SK-N-SH (cell line): ENCODE data around the gene MAGI2. TPM values are rescaled to one million over a fixed set of nuclear protein-coding genes. Genes with fewer than 3 reads are reported as not detected.

Source experiments
- CTCF ChIA-PET: fragments of 300-600, 350-600 bp; formaldehyde crosslinking; extraction: SDS; loops from one replicate; lab custom pipeline; 2021; lab: Yijun Ruan, JAX
- POLR2A ChIA-PET: fragments of 350-600 bp; sonication (Branson Sonifier 250); formaldehyde crosslinking; extraction: SDS; loops from one replicate; lab custom pipeline; 2020; ENCODE audit warnings: antibody characterized with exemption, inconsistent platforms; lab: Yijun Ruan, JAX
- DNase-seq: peaks from one replicate; pipeline ENCODE4 v3.0.0; 2012
- H2AFZ ChIP-seq: fragments of 200-600 bp; sonication (generic); 2 replicates; pipeline ENCODE4 v1.8.1; 2016; ENCODE audit warnings: antibody characterized with exemption, mild to moderate bottlenecking, low read depth
- H3F3A ChIP-seq: fragments of 200-600 bp; sonication (generic); replicated peaks from 2 replicates; pipeline ENCODE3; 2016; ENCODE audit warnings: antibody characterized with exemption, mild to moderate bottlenecking; ENCODE audit not compliant: insufficient read depth
- H3K27ac ChIP-seq, 2 experiments: fragments of 200-500 bp in 1 of 2; fragments of 200-600 bp in 1 of 2; sonication (Bioruptor generic) in 1 of 2; sonication (generic), shearing (Covaris generic) in 1 of 2; 2 replicates each; pipeline versions ENCODE4 v1.5.1 to v1.6.1; 2014 to 2016; ENCODE audit warnings: low read depth in 2 of 2, inconsistent platforms in 1 of 2, low read length in 1 of 2, mild to moderate bottlenecking in 1 of 2, mixed read lengths in 1 of 2
- H3K27me3 ChIP-seq: fragments of 200-600 bp; sonication (generic), shearing (Covaris generic); 2 replicates; pipeline ENCODE4 v1.6.1; 2016; ENCODE audit warnings: mixed run types; ENCODE audit not compliant: insufficient read depth
- H3K36me3 ChIP-seq, 2 experiments: fragments of 200-500 bp in 1 of 2; fragments of 200-600 bp in 1 of 2; sonication (Bioruptor generic) in 1 of 2; sonication (generic) in 1 of 2; replicated peaks in 1 of 2; 2 replicates each; pipeline versions ENCODE3 to v1.5.1; 2014 to 2016; ENCODE audit warnings: low read length in 1 of 2, mild to moderate bottlenecking in 1 of 2; ENCODE audit not compliant: insufficient read depth in 2 of 2, control insufficient read depth in 1 of 2
- H3K4me1 ChIP-seq, 2 experiments: fragments of 200-500 bp in 1 of 2; fragments of 200-600 bp in 1 of 2; sonication (Bioruptor generic) in 1 of 2; sonication (generic), shearing (Covaris generic) in 1 of 2; 2 replicates each; pipeline versions ENCODE4 v1.5.1 to v1.6.1; 2014 to 2016; ENCODE audit warnings: low read depth in 1 of 2, low read length in 1 of 2, mixed run types in 1 of 2; ENCODE audit not compliant: insufficient read depth in 2 of 2, control insufficient read depth in 1 of 2
- H3K4me2 ChIP-seq: fragments of 200-600 bp; sonication (generic), shearing (Covaris generic); 2 replicates; pipeline ENCODE4 v1.6.1; 2017; ENCODE audit warnings: mixed run types
- H3K4me3 ChIP-seq, 2 experiments: fragments of 200-500 bp in 1 of 2; fragments of 200-600 bp in 1 of 2; sonication (Bioruptor generic) in 1 of 2; sonication (generic), shearing (Covaris generic) in 1 of 2; 2 replicates each; pipeline versions ENCODE4 v1.5.1 to v1.8.1; 2014 to 2016; ENCODE audit warnings: low read depth in 2 of 2, inconsistent platforms in 1 of 2, low read length in 1 of 2, mild to moderate bottlenecking in 1 of 2, mixed read lengths in 1 of 2, moderate library complexity in 1 of 2
- H3K79me2 ChIP-seq: fragments of 200-600 bp; sonication (generic); 2 replicates; pipeline ENCODE4 v1.8.1; 2017; ENCODE audit warnings: mild to moderate bottlenecking; ENCODE audit not compliant: insufficient read depth
- H3K9ac ChIP-seq: fragments of 200-600 bp; sonication (generic); 2 replicates; pipeline ENCODE4 v1.6.1; 2017; ENCODE audit warnings: mixed run types
- H3K9me2 ChIP-seq: fragments of 200-600 bp; sonication (generic); 2 replicates; pipeline ENCODE4 v1.6.1; 2017; ENCODE audit warnings: mixed run types
- H3K9me3 ChIP-seq: fragments of 200-600 bp; sonication (generic); 2 replicates; pipeline ENCODE4 v1.6.1; 2017; ENCODE audit warnings: mixed run types, mild to moderate bottlenecking, moderate library complexity
- H4K20me1 ChIP-seq: fragments of 200-600 bp; sonication (generic); 2 replicates; pipeline ENCODE4 v1.6.1; 2017; ENCODE audit warnings: mild to moderate bottlenecking, mixed run types; ENCODE audit not compliant: insufficient read depth
- EP300 ChIP-seq, 2 experiments: IDR thresholded peaks; 2 replicates each; pipeline versions ENCODE4 v1.4.0 to v1.6.1; 2012; ENCODE audit warnings: borderline replicate concordance in 1 of 2, low read depth in 1 of 2, low read length in 1 of 2
- EZH2phosphoT487 ChIP-seq: fragments of 200-600 bp; sonication (generic); IDR thresholded peaks from 2 replicates; pipeline ENCODE4 v1.6.1; 2017; ENCODE audit warnings: low read depth, mixed run types, mild to moderate bottlenecking, antibody characterized with exemption, moderate library complexity, borderline replicate concordance
- FOSL2 ChIP-seq: IDR thresholded peaks from 2 replicates; pipeline ENCODE4 v1.4.0; 2012; ENCODE audit warnings: low read depth, mild to moderate bottlenecking, moderate library complexity, borderline replicate concordance
- JUND ChIP-seq: IDR thresholded peaks from 2 replicates; pipeline ENCODE4 v1.4.0; 2012
- MEF2A ChIP-seq: IDR thresholded peaks from 2 replicates; pipeline ENCODE4 v1.4.0; 2012; ENCODE audit warnings: low read depth, borderline replicate concordance
- RAD21 ChIP-seq: IDR thresholded peaks from 2 replicates; pipeline ENCODE4 v1.6.1; 2012; ENCODE audit warnings: mild to moderate bottlenecking, low read length
- RFX5 ChIP-seq: IDR thresholded peaks from 2 replicates; pipeline ENCODE4 v1.6.1; 2012; ENCODE audit warnings: mild to moderate bottlenecking, improper control_type of control experiment, low read length
- SMC3 ChIP-seq: IDR thresholded peaks from 2 replicates; pipeline ENCODE4 v1.6.1; 2012; ENCODE audit warnings: low read depth, low read length, improper control_type of control experiment
- TCF12 ChIP-seq: IDR thresholded peaks from 2 replicates; pipeline ENCODE4 v1.4.0; 2012
- WGBS: methylation state at CpG from one replicate; pipeline ENCODE4 v1.1.6; 2017; ENCODE audit warnings: low lambda C conversion rate; 5-methylcytosine and 5-hydroxymethylcytosine counted together
- polyA plus RNA-seq, 3 experiments: library from polyadenylated mRNA; depleted of rRNA; stranded (reverse); fragments of >200 nt; gene quantifications; 2 replicates each; pipeline ENCODE4 v1.2.3, GENCODE V29; 2012
- TF ChIP-seq, protein P1 (sequence below): IDR thresholded peaks from 2 replicates; pipeline ENCODE4 v1.6.1; 2012; ENCODE audit warnings: mild to moderate bottlenecking, low read depth, low read length, moderate library complexity
- TF ChIP-seq, protein P2 (sequence below): IDR thresholded peaks from 2 replicates; pipeline ENCODE4 v1.4.0; 2012; ENCODE audit warnings: low read depth, borderline replicate concordance
- TF ChIP-seq, protein P3 (sequence below): fragments of 200-600 bp; sonication (generic); IDR thresholded peaks from 2 replicates; pipeline ENCODE4 v1.6.1; 2017; ENCODE audit warnings: antibody characterized with exemption, mild to moderate bottlenecking, moderate library complexity

Gene MAGI2
- polyA plus RNA-seq, 1 of the 3 experiments (the other 2 are of a cell fraction), result 1.1 TPM

DNA sequence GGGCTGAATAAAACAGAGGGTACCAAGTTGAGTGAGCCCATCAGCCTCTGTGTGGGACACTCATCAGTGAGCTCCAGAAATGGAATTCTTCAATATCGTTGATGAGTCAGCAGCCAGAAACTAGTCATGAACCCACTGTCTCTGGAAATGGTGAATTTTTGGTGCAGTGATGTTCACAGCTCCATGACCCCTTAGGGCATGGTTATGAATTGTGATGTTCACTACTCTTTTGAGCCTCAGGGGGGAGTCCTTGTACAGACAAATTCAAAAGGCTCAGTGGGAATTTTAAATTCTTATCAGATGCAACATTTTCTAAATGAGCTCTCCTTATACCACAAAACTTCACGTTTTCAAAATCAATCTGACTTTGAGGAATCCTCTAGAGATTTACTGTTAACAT, 1319.2 kb downstream of the MAGI2 start:
- no peaks in the 10 kb centered on the region for H3K9me3 ChIP-seq
- TF ChIP-seq FOSL2, result peak; percentile 48; the same call in 1 of the 2 replicates
- peak; percentile 87 for TF ChIP-seq RAD21
- peak; percentile 20; the same call in 1 of the 2 replicates for TF ChIP-seq RFX5
- peak; percentile 87 for TF ChIP-seq SMC3
- TF ChIP-seq, protein P1, sequence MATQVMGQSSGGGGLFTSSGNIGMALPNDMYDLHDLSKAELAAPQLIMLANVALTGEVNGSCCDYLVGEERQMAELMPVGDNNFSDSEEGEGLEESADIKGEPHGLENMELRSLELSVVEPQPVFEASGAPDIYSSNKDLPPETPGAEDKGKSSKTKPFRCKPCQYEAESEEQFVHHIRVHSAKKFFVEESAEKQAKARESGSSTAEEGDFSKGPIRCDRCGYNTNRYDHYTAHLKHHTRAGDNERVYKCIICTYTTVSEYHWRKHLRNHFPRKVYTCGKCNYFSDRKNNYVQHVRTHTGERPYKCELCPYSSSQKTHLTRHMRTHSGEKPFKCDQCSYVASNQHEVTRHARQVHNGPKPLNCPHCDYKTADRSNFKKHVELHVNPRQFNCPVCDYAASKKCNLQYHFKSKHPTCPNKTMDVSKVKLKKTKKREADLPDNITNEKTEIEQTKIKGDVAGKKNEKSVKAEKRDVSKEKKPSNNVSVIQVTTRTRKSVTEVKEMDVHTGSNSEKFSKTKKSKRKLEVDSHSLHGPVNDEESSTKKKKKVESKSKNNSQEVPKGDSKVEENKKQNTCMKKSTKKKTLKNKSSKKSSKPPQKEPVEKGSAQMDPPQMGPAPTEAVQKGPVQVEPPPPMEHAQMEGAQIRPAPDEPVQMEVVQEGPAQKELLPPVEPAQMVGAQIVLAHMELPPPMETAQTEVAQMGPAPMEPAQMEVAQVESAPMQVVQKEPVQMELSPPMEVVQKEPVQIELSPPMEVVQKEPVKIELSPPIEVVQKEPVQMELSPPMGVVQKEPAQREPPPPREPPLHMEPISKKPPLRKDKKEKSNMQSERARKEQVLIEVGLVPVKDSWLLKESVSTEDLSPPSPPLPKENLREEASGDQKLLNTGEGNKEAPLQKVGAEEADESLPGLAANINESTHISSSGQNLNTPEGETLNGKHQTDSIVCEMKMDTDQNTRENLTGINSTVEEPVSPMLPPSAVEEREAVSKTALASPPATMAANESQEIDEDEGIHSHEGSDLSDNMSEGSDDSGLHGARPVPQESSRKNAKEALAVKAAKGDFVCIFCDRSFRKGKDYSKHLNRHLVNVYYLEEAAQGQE, result no peak
- no peak for TF ChIP-seq MEF2A
- peak; percentile 4; the same call in 1 of the 2 replicates for TF ChIP-seq TCF12
- no peak for TF ChIP-seq EZH2phosphoT487
- TF ChIP-seq JUND, result peak; percentile 34; the same call in 1 of the 2 replicates
- TF ChIP-seq, protein P2, sequence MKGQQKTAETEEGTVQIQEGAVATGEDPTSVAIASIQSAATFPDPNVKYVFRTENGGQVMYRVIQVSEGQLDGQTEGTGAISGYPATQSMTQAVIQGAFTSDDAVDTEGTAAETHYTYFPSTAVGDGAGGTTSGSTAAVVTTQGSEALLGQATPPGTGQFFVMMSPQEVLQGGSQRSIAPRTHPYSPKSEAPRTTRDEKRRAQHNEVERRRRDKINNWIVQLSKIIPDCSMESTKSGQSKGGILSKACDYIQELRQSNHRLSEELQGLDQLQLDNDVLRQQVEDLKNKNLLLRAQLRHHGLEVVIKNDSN, result no peak
- TF ChIP-seq, protein P3, sequence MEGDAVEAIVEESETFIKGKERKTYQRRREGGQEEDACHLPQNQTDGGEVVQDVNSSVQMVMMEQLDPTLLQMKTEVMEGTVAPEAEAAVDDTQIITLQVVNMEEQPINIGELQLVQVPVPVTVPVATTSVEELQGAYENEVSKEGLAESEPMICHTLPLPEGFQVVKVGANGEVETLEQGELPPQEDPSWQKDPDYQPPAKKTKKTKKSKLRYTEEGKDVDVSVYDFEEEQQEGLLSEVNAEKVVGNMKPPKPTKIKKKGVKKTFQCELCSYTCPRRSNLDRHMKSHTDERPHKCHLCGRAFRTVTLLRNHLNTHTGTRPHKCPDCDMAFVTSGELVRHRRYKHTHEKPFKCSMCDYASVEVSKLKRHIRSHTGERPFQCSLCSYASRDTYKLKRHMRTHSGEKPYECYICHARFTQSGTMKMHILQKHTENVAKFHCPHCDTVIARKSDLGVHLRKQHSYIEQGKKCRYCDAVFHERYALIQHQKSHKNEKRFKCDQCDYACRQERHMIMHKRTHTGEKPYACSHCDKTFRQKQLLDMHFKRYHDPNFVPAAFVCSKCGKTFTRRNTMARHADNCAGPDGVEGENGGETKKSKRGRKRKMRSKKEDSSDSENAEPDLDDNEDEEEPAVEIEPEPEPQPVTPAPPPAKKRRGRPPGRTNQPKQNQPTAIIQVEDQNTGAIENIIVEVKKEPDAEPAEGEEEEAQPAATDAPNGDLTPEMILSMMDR, result peak; percentile 96
- TF ChIP-seq EP300 (IDR thresholded peaks at IDR 0.05; ENCODE audit: borderline replicate concordance in 1 of 2, low read depth in 1 of 2, low read length in 1 of 2), result peak in 1 of 2 experiments; percentile 34; a peak in 1 of 4 replicates
- TF ChIP-seq, all 33 proteins: peak for 8
- CTCF ChIA-PET, result interaction anchor here (0.6 to 2.5 kb wide), 41 partner anchors 9 to 1046 kb away, joined by 3 to 14 read pairs (median 3); no protein-coding TSS in a partner anchor
- POLR2A ChIA-PET, result no interaction called here
- H3K36me3 ChIP-seq, result no peaks in the 10 kb centered on the region
- no peak overlapping the region for H3K4me2 ChIP-seq
- no peak overlapping the region for H3K27ac ChIP-seq
- H3K9ac ChIP-seq, result no peak overlapping the region
- no peaks in the 10 kb centered on the region for H3K27me3 ChIP-seq
- H4K20me1 ChIP-seq, result no peaks in the 10 kb centered on the region
- H3K4me1 ChIP-seq, result peaks cover 9 to 10% of the 10 kb centered on the region in 2 experiments
- no peak overlapping the region for H2AFZ ChIP-seq
- no peaks in the 10 kb centered on the region for H3K79me2 ChIP-seq
- peak; percentile 75 for DNase-seq
- H3K4me3 ChIP-seq, result no peak overlapping the region
- WGBS, result 2% methylated on average over 2 of the region's 2 CpGs
- no peaks in the 10 kb centered on the region for H3K9me2 ChIP-seq
- peaks cover 9% of the 10 kb centered on the region for H3F3A ChIP-seq
